ENCODE measurements around the gene RPL13.
"Not testable (repeated sequence)": the region's sequence is repeated elsewhere in the genome, so short reads cannot be mapped to it uniquely, and the experiment has no call there.

Gene RPL13

DNA sequence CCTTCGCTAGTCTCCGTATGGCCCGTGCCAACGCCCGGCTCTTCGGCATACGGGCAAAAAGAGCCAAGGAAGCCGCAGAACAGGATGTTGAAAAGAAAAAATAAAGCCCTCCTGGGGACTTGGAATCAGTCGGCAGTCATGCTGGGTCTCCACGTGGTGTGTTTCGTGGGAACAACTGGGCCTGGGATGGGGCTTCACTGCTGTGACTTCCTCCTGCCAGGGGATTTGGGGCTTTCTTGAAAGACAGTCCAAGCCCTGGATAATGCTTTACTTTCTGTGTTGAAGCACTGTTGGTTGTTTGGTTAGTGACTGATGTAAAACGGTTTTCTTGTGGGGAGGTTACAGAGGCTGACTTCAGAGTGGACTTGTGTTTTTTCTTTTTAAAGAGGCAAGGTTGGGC lies 2.5 kb downstream of the RPL13 start:
- no peak for DNase-seq (ENCODE audit: low read depth in 2 of 2)

DNA sequence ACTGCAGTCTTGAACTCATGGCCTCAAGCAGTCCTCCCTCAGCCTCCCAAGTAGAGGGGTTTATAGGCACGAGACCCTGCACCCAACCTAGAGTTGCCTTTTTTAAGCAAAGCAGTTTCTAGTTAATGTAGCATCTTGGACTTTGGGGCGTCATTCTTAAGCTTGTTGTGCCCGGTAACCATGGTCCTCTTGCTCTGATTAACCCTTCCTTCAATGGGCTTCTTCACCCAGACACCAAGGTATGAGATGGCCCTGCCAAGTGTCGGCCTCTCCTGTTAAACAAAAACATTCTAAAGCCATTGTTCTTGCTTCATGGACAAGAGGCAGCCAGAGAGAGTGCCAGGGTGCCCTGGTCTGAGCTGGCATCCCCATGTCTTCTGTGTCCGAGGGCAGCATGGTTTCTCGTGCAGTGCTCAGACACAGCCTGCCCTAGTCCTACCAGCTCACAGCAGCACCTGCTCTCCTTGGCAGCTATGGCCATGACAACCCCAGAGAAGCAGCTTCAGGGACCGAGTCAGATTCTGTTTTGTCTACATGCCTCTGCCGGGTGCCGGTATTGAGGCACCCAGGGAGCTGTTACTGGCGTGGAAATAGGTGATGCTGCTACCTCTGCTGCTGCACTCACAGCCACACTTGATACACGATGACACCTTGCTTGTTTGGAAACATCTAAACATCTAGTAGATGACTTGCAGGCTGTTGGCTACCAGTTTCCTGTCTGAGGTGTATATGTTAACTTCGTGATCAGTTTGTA lies 3.3 kb downstream of the RPL13 start:
- DNase-seq (ENCODE audit: low read depth in 2 of 2) = no peak

DNA sequence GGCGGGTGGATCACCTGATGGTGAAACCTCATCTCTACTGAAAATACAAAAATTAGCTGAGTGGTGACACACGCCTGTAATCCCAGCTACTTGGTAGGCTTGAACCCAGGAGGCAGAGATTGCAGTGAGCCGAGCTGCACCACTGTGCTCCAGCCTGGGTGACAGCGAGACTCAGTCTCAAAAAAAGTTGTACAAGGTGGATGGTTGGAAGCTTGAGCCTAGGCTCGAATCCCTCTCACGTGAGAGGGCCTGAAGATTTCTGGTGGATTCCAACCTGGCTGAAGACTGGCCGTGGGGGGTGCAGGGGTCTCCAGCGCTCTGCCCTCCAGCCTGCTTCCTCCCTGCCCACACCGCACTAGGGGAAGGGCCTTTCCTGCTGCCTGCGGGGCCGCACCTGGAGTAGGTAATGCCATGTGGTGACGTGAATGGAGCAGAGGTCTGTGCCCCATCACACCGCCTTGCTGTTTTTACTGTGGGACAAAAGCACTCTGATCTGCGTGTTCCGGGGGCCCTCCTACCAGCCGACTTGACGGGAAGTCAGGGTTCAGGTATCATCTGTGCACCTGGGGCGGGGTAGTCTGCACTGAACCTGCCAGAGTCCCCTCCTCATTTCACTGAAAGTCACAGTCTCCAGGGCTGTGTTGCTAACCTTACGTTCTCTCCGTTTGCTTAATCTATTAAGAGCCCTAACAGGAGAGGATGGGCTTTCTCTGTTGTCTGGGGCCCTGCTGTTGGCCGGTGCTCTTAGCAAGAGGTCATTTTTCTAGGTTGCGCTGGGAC lies 4.2 kb downstream of the RPL13 start:
- DNase-seq (ENCODE audit: low read depth in 2 of 2) = peak in 1 of 2 donors; percentile 16

DNA sequence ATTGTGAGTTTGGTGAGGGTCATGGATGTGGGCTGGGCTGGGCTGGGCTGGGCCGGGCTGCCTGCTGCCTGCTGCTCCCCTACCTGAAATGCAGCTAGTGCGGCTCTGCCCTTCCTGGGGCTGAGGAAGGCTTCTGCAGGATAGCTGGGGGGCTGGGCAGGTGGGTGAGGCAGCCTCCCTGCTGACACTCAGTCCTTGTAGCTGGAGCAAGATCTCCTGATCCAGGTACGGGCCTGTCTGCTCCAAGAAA lies 4.7 kb downstream of the RPL13 start:
- no peak for DNase-seq (ENCODE audit: low read depth in 2 of 2)

DNA sequence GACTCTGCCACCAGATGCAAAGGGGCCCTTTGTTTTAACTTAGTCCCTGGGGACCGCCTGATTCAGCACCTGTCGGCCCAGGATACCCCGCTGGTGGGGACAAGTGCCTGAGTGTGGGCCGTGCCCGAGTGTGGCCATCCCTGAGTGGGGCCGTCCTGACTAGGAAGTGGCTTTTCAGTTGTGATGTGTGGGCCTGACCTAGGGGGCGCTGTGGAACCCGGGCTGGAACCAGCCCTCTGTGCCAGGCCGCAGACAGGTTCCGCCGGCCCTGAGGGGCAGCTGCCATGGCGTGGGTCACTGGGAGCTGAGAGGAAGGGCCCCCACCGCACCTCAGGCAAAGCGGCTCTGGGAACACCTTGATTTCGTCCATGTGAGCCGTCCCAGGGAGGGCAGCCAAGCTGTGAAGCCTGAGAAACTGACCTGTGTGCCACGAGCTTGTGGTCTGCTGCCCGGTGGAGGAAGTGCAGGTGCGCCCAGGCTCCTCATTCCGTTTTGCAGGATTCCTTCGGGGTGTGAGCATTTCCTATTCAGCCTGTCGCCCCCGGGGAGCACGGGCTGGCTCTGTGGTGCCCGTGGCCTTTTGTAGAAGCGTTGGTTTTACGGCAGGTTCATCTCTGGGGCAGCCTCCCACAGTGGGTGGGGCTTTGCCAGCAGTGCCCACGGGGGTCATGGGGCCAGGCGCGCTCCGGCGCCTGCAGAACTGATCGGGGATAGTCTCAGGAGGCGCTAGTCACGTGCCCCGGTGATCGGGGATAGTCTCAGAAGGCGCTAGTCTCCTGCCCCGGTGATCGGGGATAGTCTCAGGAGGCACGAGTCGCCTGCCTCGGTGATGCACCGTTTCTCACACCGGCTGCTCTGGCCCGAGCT lies 5.3 kb downstream of the RPL13 start:
- DNase-seq (ENCODE audit: low read depth in 2 of 2) = peak in 1 of 2 donors; percentile 58

DNA sequence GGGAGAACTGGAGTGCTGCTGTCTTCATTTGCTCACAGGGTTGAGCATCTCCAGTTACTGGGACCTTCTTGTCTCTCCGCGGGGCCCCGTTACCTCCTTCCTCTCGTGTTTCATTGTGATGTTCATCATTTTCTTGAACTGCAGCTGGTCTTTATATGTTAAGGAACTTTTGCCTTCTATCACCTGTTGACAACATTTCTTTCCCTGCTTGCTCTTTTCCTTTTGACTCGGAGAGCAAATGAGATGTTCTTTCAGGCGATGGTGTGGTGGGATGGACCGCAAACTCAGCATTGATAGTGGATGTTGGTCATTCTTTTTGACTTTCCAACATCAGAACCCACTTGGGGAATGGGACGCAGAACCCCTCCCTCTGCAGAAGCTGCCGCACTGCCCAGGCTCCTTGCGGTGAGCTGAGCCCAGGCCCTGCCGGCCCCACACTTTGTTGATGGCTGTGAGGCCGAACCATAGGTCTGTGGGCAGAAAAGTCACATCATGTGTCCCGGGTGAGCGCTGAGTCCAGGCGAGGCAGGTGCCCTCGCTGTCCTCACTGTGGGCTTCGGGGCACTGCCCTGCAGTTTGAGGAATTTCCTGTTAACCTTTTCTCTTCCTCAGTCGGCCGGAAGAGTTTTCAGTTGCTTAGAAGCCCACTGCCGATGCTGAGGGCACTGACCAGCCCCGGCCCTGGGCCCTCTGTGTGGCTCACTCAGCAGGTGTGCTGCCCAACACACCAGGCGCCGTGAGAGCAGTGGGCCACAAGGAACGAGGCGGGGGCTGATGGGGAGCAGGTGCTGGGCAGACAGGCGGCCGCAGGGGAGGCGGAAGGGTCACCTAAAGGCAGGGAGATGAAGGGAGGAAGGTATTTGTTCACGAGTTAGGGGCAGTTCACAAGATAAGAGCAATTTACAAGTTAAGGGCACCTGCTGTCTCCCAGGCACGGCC lies 7.4 kb downstream of the RPL13 start:
- DNase-seq (ENCODE audit: low read depth in 2 of 2) = no peak

DNA sequence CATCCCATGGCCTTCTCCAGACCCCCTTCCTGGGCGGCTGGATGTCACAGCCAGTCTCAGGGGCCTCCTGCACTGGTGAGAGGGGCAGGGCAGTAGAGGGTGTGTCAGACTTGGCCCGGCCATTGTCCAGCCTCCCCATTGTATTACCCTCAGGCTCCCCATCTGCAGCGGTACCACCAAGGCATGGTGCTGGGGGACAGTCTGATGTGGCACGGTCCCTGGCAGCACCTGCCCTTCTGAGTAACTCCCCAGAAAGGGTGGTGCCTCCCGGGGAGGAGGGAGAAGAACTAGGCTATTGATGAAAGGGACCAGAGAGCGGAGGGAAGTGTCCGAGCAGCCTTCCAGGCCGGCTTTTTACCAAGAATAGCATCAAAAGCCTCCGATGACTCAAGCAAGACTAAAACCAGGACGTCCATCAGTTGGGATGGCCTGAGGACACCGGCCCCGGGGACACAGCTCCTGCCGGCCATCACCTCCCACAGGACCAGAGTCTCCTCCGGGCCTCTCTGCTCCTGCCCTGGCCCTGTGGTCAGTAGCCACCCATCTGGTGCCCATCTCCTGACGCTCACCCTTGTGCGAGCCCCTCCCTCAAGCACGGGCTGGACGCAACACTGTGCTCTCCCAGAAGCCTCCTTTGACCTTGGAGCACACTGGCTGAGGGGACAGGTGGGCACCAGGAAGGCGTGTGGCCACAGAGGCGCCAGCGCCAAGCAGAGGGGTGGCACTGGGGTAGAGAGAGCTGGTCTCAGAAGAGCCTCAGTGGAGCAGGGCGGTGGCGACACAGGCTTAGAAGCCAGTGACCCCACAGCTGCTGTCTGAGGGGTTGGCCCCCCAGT lies 9.2 kb downstream of the RPL13 start:
- DNase-seq (ENCODE audit: low read depth in 2 of 2) = no peak

DNA sequence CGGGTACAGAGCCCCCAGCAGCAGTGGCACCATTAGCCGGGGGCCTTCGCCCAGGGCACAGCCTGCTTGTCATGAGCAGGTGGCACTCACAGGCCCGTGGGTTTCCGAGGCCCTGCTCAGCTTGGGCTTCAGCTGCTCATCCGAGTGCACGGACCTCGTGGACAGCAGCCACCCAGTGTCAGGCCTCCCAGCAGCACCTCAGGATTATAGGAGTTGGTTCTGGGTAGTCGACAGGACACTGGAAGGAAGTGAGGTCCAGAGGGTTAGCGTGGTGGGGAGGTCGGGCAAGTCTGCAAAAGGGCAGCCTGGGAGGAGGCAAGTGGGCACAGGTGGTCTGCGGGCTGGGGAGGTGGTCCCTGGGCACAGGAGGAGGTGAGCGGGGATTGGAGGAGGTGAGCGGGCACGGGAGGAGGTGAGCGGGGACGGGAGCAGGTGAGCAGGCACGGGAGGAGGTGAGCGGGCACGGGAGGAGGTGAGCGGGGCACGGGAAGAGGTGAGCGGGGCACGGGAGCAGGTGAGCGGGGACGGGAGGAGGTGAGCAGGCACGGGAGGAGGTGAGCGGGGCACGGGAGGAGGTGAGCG lies 10.0 kb downstream of the RPL13 start:
- DNase-seq (ENCODE audit: low read depth in 2 of 2) = no peak

DNA sequence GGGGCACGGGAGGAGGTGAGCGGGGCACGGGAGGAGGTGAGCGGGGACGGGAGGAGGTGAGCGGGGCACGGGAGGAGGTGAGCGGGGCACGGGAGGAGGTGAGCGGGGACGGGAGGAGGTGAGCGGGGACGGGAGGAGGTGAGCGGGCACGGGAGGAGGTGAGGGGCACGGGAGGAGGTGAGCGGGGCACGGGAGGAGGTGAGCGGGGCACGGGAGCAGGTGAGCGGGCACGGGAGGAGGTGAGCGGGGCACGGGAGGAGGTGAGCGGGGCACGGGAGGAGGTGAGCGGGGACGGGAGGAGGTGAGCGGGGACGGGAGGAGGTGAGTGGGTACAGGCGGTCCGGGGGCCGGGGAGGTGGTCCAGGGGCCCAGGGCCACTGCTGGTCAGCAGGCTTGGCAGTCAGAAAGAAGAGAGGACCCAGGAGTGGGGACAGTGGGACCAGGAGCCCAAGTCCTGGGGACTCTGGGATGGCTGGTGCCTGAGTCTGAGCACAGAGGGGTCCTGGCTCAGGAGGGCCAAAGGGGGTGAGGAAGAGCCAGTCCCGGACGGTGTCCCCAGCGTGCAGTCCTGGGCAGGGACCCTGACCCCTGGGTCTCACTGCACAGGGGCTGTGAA lies 10.6 kb downstream of the RPL13 start:
- DNase-seq (ENCODE audit: low read depth in 2 of 2) = not testable (repeated sequence)

DNA sequence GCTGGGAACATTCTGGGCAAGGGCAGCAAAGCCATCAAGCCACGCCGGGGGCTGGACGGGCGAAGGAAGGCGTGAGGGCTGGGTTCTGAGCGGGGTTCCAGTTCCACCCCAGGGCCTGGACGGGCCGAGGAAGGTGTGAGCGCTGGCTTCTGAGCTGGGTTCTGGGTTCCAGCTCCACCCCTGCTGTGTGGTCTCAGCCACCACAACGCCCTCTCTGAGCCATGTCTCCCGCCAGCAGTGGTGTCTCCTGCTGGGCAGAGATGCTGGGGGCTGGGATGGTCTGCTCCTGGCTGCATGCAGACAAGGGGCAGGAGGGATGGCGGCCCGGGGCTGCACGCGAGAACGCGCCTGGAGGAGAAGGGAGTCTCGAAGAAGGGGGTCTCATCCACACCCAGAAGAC lies 11.2 kb downstream of the RPL13 start:
- DNase-seq (ENCODE audit: low read depth in 2 of 2) = no peak

DNA sequence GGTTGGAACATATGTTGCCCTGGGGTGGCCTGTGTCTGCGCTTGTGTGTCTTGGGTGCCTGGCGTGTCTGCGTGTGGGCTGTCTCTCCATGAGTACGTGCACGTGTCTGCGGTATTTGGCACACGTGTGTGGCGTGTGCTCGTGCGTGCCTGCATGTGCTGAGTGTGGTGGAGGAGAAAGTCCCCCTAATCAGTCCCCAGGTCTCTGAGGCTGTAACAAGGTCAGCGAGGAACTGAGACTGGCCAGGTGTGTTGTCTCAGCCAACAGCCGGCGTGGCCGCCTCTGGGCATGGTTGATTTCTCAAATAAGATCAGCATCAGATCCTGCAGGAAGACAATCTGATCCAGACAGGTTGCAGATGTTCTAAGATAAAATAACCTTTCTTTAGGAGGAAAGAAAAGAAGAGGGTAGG lies 11.6 kb downstream of the RPL13 start:
- DNase-seq (ENCODE audit: low read depth in 2 of 2) = no peak

DNA sequence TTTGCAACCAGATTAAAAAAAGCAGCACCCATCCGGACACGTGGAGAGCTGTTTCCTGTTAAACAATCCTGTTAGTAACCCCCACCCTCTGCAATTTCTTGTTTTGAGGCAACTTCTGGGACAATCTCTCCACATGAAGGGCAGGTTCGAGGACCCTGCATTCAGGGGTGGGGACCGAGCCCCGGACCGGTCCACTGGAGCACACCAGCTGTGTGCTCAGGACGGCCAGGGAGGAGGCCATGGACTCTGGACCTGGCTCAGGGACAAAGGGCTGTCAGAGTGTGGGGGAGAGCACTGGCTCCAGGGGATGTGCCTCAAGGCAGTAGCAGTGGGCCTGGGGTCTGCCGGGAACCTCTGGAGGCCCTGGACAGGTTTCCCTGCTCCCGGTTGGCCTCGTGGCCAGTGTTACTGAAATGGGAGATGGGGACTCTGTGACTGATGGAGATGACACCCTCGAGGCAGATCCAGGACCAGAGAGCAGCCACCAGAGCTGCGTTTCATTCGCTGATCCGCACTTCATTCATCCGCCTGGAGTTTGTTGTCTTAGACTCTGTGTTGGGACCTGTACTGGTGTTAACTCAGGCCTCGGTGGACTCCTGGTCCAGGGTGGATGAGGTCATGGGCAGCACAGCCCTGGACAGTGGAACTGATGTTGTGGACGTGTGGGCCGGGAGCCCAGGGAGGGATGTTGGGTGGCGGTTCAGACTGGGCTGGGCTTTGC lies 12.2 kb downstream of the RPL13 start:
- no peak for DNase-seq (ENCODE audit: low read depth in 2 of 2)

DNA sequence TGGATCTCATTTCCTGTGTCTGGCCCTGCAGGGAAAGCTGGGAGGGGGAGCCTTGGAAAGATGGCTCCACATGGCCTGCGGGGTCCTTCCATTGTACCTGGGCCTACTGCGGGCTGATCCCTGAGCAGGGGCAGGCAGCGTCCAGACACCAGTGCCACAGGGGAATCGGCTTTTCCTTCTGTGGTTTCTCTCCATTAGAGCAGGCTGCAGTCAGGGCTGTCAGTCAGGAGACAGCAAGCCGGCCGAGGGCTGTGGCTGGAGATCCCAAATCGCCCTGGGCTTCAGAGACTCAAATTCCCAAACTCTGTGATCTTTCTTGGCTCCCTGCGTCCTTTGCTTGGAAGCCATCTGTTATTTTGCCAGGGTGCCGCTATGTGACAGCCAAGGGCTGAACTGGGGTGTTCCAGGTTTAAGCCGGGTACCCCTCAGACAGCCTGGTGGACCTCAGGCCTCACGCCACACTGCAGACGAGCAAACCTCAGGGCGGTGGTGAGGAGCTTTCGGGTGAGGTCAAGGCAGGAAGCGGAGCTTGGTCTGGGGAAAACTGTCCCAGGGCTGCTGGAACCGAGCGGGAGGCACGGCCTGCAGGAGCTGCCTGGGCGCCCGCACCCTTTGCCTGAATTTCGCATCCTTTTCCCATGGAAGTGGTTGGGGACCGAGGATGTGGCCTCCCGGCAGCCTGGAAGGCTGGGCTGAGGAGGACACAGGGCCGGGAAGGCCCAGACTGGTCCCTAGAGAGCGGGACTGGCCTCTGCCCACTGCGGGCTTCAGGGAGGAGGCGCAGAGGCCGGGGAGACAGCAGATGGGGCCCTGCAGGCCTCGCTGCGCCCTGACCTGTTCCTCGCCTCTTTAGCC lies 13.6 kb downstream of the RPL13 start:
- DNase-seq (ENCODE audit: low read depth in 2 of 2) = no peak

DNA sequence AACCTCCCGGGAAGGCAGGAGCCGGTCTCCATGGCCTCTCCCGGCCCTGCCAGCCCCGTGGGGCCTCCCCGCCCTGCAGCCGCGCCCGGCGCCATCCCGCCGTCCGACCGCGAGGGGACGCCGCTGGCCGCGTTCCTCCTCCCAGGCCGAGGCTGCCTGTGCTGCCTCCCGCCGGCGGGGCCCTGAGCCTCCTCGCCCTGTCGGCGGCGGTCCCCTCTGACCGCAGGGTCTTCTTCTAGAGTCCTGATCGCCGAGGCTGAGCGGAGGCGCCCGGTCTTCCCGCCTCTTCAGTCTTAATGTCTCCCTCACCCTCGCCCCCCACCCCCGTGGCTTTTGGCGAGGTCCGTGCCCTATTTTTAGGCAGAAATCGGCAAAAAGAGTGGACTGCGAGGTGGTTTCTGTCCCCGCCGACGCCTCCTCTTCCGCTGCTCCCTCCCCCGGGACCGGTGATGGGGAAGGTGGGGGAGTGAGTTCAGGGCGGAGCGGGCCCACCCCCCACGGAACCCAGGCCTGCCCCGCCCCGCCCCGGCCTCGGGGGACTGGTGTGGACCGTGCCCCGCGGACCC lies 14.3 kb downstream of the RPL13 start:
- DNase-seq (ENCODE audit: low read depth in 2 of 2) = peak; percentile 55 to 56

DNA sequence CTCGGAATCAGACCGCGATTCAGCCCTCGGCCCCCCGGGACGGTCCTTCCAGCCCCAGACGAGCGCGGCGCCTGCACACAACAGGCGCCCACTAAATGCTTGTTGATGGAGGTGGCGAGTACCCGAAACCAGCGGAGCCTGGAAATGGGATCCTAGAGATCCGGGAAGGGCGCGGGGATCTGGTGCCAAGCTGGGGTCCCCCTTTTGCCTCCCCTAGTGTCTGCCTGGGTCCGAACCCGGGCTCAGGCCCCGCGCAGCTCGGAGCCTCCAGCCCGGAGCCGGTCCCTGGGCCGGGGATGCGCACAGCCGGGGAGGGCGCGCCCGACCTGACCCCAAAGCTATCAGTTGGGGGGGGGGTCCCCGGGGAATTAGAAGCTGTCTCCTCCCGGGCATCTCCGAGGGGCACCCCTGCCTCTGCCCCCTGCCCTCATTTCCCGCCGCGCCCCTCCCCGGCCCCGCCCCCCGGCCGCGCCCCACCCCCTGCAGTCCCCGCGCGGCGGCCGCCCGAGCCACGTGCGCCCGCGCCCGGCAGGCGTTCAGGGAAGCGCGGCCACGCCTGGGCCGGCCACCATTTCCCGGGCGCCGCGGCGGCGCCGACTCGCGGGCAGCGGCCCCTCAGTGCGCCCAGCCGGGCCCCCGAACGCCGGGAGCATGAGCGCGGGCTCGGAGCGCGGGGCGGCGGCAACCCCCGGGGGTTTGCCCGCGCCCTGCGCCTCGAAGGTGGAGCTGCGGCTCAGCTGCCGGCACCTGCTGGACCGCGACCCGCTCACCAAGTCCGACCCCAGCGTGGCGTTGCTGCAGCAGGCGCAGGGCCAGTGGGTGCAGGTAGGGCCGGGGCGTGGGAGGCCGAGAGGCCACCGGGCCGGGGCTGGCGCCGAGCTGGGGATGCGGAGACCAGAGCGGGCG lies 15.0 kb downstream of the RPL13 start, which contains the start of gene CPNE7:
CPNE7 (plus strand) TSS at position 512 of the 906 bp plus-strand sequence; CDS start at position 652, 140 bp downstream.
- no peak for DNase-seq (ENCODE audit: low read depth in 2 of 2)
